ENCODE data around the gene HOXA5. TPM values are rescaled to one million over a fixed set of nuclear protein-coding genes. Genes with fewer than 3 reads are reported as not detected.

The HOXA5 gene
- total RNA-seq, 1 experiment from 2014 or later, result not detected

- Histone ChIP-seq H3K14ac (ENCODE audit: insufficient read depth, low read length) (no peak overlapping the region), H3K27me3 (ENCODE audit: insufficient read depth, low read length) (peaks cover 99% of the 10 kb centered on the region), H2BK5ac (ENCODE audit: insufficient read length, low read length) (no peak overlapping the region), H3T11ph (ENCODE audit: low read length) (no peak overlapping the region), H3K27ac (ENCODE audit: insufficient read length, low read depth, low read length) (no peak overlapping the region), H2BK12ac (ENCODE audit: insufficient read length, low read depth, low read length) (no peak overlapping the region), H4K8ac (replicated peaks; ENCODE audit: insufficient read length, low read depth, low read length) (no peak overlapping the region), H4K91ac (ENCODE audit: insufficient read length, low read depth, low read length) (no peak overlapping the region), H3K79me2 (ENCODE audit: insufficient read depth, low read length) (no peaks in the 10 kb centered on the region), H4K5ac (ENCODE audit: insufficient read length, low read depth, low read length) (no peak overlapping the region), H3K9ac (ENCODE audit: extremely low read depth, insufficient read length, low read length) (no peak overlapping the region), H3K9me3 (ENCODE audit: control insufficient read depth, low read depth, low read length) (no peaks in the 10 kb centered on the region), H3K4me1 (ENCODE audit: insufficient read depth, low read length) (no peaks in the 10 kb centered on the region), H2AK5ac (ENCODE audit: insufficient read length, low read length) (no peak overlapping the region), H3K23ac (ENCODE audit: insufficient read length, low read depth, low read length) (no peak overlapping the region), H4K20me1 (ENCODE audit: control insufficient read depth, insufficient read depth, insufficient read length) (peaks cover 2% of the 10 kb centered on the region), H2AFZ (ENCODE audit: low read length) (no peak overlapping the region), H3K4me2 (ENCODE audit: insufficient read depth, insufficient read length, low read length) (no peak overlapping the region), H3K79me1 (ENCODE audit: insufficient read depth, low read depth, low read length, poor library complexity, severe bottlenecking) (no peaks in the 10 kb centered on the region), H2BK15ac (ENCODE audit: low read depth, low read length) (no peak overlapping the region), H3K56ac (ENCODE audit: insufficient read length, low read depth, low read length) (no peak overlapping the region), H2BK20ac (ENCODE audit: low read depth, low read length, poor library complexity, severe bottlenecking) (no peak overlapping the region), H3K23me2 (ENCODE audit: insufficient read length, low read depth, low read length, poor library complexity, severe bottlenecking) (no peaks in the 10 kb centered on the region), H3K18ac (ENCODE audit: insufficient read length, low read depth, low read length) (no peak overlapping the region), H3K4ac (ENCODE audit: low read depth, low read length) (no peak overlapping the region), H2BK120ac (ENCODE audit: low read depth, low read length, poor library complexity, severe bottlenecking) (no peak overlapping the region)
- WGBS (ENCODE audit: extremely low coverage, insufficient read length, low lambda C conversion rate), result no CpG with 5 or more reads among the region's 8 CpGs
- Mint-ChIP-seq H3K9me3 (peaks cover 8 to 9% of the 10 kb centered on the region in 2 experiments; a peak in 4 of 5 replicates), H3K36me3 (ENCODE audit: insufficient read depth in 1 of 3, low read depth in 3 of 3) (no peaks in the 10 kb centered on the region; a peak in 1 of 7 replicates), H3K27ac (no peak overlapping the region), H3K27me3 (ENCODE audit: low read depth) (peaks cover 99% of the 10 kb centered on the region), H3K4me3 (no peak overlapping the region; a peak in 1 of 5 replicates), H3K4me1 (peaks cover 0 to 10% of the 10 kb centered on the region in 2 experiments; a peak in 1 of 4 replicates)
- DNase-seq, result no peak
- TF ChIP-seq CTCF (conservative IDR thresholded peaks at IDR 0.05), result no peak
Measured at GRCh38 chr7:27124902-27125689, 18.4 kb downstream of the HOXA5 start.

All from H9 (cell line).